Thymus (tissue), 11 donors: ENCODE measurements around the gene HOXB9. TPM values are rescaled to one million over a fixed set of nuclear protein-coding genes. Genes with fewer than 3 reads are reported as not detected.

Experiments
- DNase-seq, 9 donors: peaks; one replicate each; pipeline ENCODE4 v3.0.0-alpha.2; 2013; ENCODE audit warnings: low spot score in 9 of 9, low read depth in 6 of 9, missing footprints in 1 of 9
- H3K27ac ChIP-seq, 2 donors: one replicate each; pipeline ENCODE4 v1.5.1; 2013; ENCODE audit warnings: control low read depth in 1 of 2, low read depth in 1 of 2, low read length in 1 of 2, mild to moderate bottlenecking in 1 of 2, moderate library complexity in 1 of 2
- H3K27me3 ChIP-seq, 2 donors: one replicate each; pipeline ENCODE4 v1.5.1; 2013; ENCODE audit warnings: low read length in 1 of 2; ENCODE audit not compliant: control insufficient read depth in 2 of 2, insufficient read depth in 1 of 2
- H3K36me3 ChIP-seq, 2 donors: one replicate each; pipeline ENCODE4 v1.5.1; 2013; ENCODE audit warnings: low read length in 1 of 2, mild to moderate bottlenecking in 1 of 2, moderate library complexity in 1 of 2; ENCODE audit not compliant: control insufficient read depth in 2 of 2, insufficient read depth in 2 of 2
- H3K4me1 ChIP-seq, 2 donors: one replicate each; pipeline ENCODE4 v1.5.1; 2013; ENCODE audit warnings: low read length in 2 of 2; ENCODE audit not compliant: control insufficient read depth in 2 of 2, insufficient read depth in 2 of 2
- H3K4me3 ChIP-seq, 2 donors: one replicate each; pipeline ENCODE4 v1.5.1; 2013; ENCODE audit warnings: low read length in 2 of 2, control low read depth in 1 of 2, mild to moderate bottlenecking in 1 of 2
- H3K9me3 ChIP-seq, 2 donors: one replicate each; pipeline ENCODE4 v1.5.1; 2013; ENCODE audit warnings: low read length in 1 of 2, mild to moderate bottlenecking in 1 of 2; ENCODE audit not compliant: control insufficient read depth in 2 of 2, insufficient read depth in 1 of 2
- WGBS: extraction: QIAGEN DNeasy Blood & Tissue Kit; methylation state at CpG from one replicate; pipeline ENCODE4 v1.1.7; 2013; 5-methylcytosine and 5-hydroxymethylcytosine counted together
- polyA plus RNA-seq: library from polyadenylated mRNA; stranded (reverse); fragments of 200-250 nt; gene quantifications from one replicate; pipeline ENCODE4 v1.2.3, GENCODE V29; 2013
- total RNA-seq: library from RNA; stranded (reverse); fragments of 120-200 nt; gene quantifications from one replicate; pipeline ENCODE4 v1.2.4, GENCODE V29; 2013
- donor health status: healthy.

The HOXB9 gene
- total and polyA plus RNA-seq, 2 donors: 0.05 to 0.27 TPM

DNA sequence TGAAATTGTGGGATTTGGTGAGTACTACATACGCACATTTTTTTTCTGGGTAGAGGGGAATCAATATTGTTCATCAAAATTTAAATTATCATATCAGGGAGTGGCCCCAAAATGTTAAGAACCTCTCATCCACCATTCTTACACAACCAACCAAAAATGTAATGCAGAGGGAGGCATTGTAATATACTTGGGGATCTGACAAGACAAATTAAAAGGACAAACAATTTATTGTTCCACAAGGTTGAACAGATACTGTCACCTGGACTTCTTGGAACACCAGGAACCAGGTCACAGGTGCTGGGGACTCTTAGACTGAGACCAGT lies 14.7 kb upstream of the HOXB9 start:
- no peak for DNase-seq
- H3K9me3 ChIP-seq: peaks cover 0 to 6% of the 10 kb centered on the region in 2 donors
- no peak overlapping the region for H3K27ac ChIP-seq
- H3K27me3 ChIP-seq: peaks cover 86 to 100% of the 10 kb centered on the region in 2 donors
- H3K36me3 ChIP-seq: no peaks in the 10 kb centered on the region
- H3K4me3 ChIP-seq: no peak overlapping the region
- peaks cover 0 to 4% of the 10 kb centered on the region in 2 donors for H3K4me1 ChIP-seq
- 93% methylated on average over 1 of the region's 1 CpG for WGBS

DNA sequence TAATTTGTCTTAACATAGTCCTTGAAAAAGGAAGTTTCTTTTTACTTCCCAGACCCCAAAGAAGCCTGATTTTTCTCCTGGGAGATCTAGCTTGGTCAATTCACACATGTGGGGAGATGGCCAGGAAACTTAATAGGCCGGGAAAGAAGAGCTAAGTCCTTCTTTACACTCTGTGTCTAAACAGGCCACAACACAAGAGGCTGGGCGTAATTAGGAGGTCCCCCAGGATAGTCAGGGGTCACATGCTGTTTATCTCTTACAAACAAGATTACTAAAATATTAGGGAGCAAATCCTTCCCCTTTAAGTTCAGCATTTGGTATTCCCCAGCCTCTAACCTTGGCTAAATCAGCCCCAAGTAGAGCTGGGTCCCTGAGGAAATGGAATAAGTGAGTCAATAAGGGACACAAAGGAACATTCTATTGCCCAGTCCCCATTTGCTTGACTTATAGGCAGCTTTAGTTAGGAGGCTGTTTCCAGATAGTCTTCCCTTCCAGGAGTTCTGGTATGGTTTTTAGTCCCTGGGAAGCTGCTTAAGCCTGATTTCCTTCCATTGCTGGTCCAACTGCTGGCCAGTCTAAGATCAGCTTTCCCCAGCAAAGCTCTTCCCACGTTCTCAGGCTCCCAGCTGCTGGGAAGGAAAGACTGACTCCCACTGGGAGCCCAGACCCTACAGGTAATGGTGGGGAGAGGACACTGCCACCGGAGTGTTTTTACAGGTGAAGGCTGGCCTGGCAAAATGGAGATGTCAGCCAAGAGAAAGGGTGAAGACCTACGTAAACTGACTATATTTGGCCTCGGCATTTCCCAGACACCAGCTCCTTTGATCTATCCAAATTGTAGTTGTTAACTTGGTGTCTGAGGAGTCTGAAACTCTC lies 14.1 kb upstream of the HOXB9 start:
- no peak for DNase-seq
- peaks cover 0 to 4% of the 10 kb centered on the region in 2 donors for H3K4me1 ChIP-seq
- H3K4me3 ChIP-seq: no peak overlapping the region
- peaks cover 0 to 6% of the 10 kb centered on the region in 2 donors for H3K9me3 ChIP-seq
- peaks cover 86 to 100% of the 10 kb centered on the region in 2 donors for H3K27me3 ChIP-seq
- no peak overlapping the region for H3K27ac ChIP-seq
- no peaks in the 10 kb centered on the region for H3K36me3 ChIP-seq
- 93% methylated on average over 6 of the region's 6 CpGs for WGBS

DNA sequence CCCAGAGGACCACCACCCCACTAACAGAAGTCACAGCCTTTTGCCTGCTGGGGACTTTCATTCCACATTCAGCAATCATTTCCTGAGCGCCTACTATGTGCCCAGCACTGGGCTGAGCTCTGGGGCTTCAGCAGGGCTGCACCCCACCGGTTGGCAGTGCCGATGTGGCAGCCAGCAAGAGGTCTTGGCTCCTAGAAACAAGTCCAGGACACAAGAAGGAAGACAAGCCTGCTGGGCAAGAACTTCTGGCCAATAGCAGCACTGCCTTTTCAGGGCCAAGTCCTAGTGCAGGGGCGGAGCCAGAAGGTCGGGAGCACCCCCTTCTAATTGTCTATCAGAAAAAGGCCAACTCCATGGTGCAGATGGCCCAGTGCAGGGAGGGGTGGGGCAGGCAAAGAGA lies 13.0 kb upstream of the HOXB9 start:
- Histone ChIP-seq H3K4me3 (no peak overlapping the region), H3K27ac (no peak overlapping the region), H3K9me3 (peaks cover 0 to 6% of the 10 kb centered on the region in 2 donors), H3K4me1 (peaks cover 0 to 4% of the 10 kb centered on the region in 2 donors), H3K36me3 (no peaks in the 10 kb centered on the region), H3K27me3 (peaks cover 86 to 100% of the 10 kb centered on the region in 2 donors)
- no peak for DNase-seq
- WGBS: 85% methylated on average over 5 of the region's 5 CpGs

DNA sequence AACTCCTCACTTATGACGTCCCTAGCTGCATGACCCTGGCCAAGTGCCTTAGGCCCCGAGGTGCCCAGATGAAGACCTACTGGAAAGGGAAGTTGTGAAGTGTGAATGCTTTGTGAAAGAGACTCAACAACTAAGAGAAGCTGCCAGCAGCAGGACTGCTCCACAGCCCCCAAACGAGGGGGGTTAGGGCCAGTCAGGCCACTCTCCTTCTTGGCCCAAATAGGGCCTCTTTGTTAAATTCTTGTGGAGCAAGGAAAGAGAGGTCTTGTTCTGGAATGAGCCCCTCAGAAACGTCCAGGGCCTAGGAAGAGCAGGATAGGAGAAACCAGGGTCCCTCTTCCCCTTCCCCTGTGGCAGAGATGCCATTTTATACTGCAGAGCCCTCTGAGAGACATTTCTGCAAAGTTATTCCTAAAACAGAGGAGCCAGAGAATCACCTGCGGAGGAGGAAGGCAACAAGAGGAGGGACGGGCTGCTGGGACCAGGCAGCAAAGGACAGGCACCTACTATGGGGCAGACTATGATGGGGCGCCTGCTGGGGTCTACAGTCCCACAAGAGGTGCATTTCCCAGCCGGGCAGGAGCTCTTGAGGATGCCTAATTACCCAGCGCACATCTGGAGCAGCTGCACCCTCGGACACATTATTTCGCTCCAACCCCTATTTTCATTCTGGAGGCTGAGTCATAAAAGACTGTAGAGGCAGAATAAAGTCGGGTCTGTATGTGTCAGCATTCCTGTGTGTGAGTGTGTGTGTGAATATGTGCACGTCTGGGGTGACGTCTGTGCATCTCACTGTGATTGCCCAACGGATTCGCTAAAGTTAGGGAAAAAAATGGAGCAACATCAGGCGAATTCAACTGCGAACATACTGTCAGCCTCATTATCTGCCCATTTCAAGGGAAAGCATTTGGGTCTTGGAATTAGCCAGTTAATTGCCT lies 11.4 kb upstream of the HOXB9 start:
- 83% methylated on average over 18 of the region's 18 CpGs for WGBS
- Histone ChIP-seq H3K9me3 (peaks cover 0 to 11% of the 10 kb centered on the region in 2 donors), H3K4me1 (peaks cover 0 to 8% of the 10 kb centered on the region in 2 donors), H3K36me3 (no peaks in the 10 kb centered on the region), H3K4me3 (no peak overlapping the region), H3K27ac (no peak overlapping the region), H3K27me3 (peaks cover 84 to 100% of the 10 kb centered on the region in 2 donors)
- no peak for DNase-seq

DNA sequence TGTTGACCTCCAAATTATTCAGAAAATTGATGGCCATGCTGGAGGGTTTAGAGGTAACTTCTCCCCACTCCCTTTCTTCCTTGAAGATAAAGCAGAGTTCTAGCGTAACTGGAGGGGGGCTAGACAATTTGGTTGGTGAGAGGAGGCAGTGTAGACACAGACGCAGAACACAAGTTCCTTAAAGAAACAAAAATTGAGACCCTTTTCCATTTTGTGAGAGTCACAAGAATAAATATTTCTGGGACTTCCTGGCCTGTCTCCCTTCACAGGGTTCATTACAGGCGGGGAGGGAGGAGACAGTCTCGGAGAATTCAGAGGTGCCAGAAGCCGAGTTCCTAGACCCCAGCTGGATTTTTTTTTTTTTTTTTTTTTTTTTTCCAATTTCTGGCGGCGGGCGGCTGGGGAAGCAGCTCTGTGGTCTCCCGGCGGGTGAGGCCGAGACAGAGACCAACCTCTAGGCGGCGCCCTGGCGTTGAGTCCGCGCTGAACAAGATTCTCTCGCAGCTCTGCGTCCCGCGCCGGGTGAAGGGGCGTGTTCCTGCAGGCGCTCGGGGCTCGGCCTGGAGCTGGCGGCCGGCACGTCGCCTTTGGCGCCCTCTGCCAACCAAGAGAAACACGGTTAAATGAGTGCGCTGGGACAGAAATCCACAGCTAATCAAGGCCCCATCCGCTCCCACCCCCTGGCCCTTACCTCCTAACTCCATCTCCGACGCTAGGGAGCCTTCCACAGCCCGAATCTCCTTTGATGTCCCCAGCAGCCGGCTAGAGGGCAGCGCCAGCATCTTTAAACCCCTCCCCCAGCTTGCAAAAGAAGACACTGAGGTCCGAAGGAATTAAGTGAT lies 10.2 kb upstream of the HOXB9 start:
- WGBS: 8% methylated on average over 39 of the region's 39 CpGs
- peak in 3 of 9 donors; percentile 49 to 61 (median 51) for DNase-seq
- Histone ChIP-seq H3K27me3 (peaks cover 81 to 100% of the 10 kb centered on the region in 2 donors), H3K27ac (no peak overlapping the region), H3K4me1 (peaks cover 0 to 8% of the 10 kb centered on the region in 2 donors), H3K9me3 (peaks cover 0 to 7% of the 10 kb centered on the region in 2 donors), H3K4me3 (no peak overlapping the region), H3K36me3 (no peaks in the 10 kb centered on the region)

DNA sequence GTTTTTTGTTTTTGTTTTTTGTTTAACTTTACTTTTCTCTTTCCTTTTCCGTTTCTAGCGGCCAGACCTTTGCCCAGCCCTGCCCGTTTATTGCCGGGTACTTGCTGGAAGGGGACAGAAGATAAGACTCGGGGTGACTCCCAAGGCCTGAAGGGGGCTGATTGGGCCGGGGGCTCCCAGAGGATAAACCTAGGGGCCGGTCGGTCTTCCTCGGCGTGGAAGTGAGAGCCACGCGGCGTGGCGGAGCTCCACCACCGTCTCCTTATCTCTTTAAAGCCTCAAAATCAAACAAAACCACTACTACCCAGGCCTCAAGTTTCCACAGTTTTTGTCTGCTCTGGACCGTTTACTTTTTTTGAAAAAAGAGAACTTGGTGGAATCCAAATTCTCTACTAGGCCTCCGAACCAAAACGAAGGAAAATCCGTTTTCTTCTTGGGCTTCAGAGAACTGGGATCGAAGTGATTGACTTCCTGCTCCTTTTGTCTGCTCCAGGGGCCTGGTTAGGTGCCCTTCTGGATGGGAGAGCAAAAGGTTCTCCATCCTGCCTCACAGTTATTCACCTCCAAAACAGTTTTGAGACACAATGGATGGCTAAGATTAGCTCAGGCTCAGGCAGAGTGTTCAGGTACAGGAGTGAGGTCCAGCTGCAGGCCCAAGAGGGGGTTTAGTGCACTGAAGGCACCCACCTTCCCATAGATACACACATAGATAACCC lies 8.5 kb upstream of the HOXB9 start:
- 63% methylated on average over 20 of the region's 20 CpGs for WGBS
- DNase-seq: no peak
- no peak overlapping the region for H3K4me3 ChIP-seq
- H3K27ac ChIP-seq: no peak overlapping the region
- peaks cover 0 to 8% of the 10 kb centered on the region in 2 donors for H3K4me1 ChIP-seq
- no peaks in the 10 kb centered on the region for H3K36me3 ChIP-seq
- peaks cover 0 to 7% of the 10 kb centered on the region in 2 donors for H3K9me3 ChIP-seq
- peaks cover 84 to 100% of the 10 kb centered on the region in 2 donors for H3K27me3 ChIP-seq

DNA sequence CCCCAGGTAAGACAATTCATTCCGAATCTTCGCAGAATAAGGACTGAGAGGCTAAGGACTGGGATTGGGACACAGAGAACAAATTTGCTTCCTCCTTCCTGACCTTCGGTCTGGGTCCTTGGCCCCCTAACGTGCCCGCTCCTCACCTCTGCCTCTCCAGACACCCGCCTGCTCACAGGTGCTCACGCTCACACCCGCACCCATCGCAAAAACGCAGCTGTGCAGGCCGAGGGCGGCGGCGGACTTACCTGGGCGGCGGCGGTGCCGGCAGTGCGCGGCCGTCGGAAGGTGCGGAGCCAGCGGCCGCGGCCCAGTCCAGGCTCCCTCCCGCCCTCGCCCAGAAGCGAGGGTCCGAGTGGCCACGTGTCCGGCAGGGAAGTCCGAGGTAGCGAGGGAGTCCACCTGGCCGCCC lies 7.1 kb upstream of the HOXB9 start:
- H3K4me1 ChIP-seq: peaks cover 0 to 8% of the 10 kb centered on the region in 2 donors
- no peak overlapping the region for H3K27ac ChIP-seq
- no peak overlapping the region for H3K4me3 ChIP-seq
- no peaks in the 10 kb centered on the region for H3K36me3 ChIP-seq
- peaks cover 76 to 100% of the 10 kb centered on the region in 2 donors for H3K27me3 ChIP-seq
- H3K9me3 ChIP-seq: peaks cover 0 to 7% of the 10 kb centered on the region in 2 donors
- DNase-seq: no peak
- 68% methylated on average over 35 of the region's 35 CpGs for WGBS

DNA sequence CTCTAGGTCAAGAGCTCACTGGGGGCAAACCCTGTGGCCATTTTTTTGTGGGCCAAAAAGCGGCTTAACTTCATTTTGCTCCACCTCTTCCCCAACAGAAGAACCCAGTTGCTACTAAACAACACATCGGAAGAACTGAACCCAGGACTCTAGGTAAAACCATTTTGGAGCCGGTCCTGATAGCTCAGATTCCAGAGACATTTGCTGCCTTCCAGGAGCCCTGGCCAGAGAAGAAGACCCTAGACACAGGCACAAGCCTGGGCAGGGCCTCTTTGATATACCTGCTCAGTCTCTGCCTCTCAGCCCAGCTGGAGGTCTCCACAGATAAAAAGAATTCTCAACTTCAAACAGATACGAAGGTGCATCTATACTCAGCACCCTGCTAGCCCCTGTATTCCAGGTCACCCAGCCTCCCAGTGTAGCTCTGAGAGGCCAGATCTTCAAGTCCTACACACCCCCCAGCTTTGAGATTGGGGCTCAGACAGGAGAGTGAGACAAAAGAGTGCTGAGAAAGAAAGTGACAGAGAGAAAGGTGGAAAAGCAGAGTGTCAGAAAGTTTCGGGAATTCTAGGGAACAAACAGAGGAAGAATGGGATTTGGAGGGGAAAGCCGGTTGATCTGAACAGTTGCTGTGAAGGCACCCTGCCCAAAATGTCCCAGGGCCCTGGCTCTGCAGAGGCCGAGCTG lies 6.6 kb upstream of the HOXB9 start:
- peaks cover 78 to 100% of the 10 kb centered on the region in 2 donors for H3K27me3 ChIP-seq
- WGBS: 89% methylated on average over 7 of the region's 7 CpGs
- DNase-seq: no peak

More for the DNA sequence above, 6.6 kb upstream of the HOXB9 start:
- Histone ChIP-seq H3K27ac (no peak overlapping the region), H3K4me3 (no peak overlapping the region), H3K4me1 (peaks cover 0 to 8% of the 10 kb centered on the region in 2 donors), H3K36me3 (no peaks in the 10 kb centered on the region), H3K9me3 (peaks cover 0 to 7% of the 10 kb centered on the region in 2 donors)
